HEK293T (cell line): ENCODE data around the gene TRIP11.

Experiments
- ARNT ChIP-seq: fragments of 450-650 bp; IDR thresholded peaks from 2 replicates; pipeline ENCODE4 v1.6.1; 2017; ENCODE audit warnings: mild to moderate bottlenecking
- BHLHE40 ChIP-seq: fragments of 450-650 bp; IDR thresholded peaks from 2 replicates; pipeline ENCODE4 v1.6.1; 2016; ENCODE audit warnings: mild to moderate bottlenecking, moderate library complexity, borderline replicate concordance
- FOXA1 ChIP-seq: fragments of 450-650 bp; IDR thresholded peaks from 2 replicates; pipeline ENCODE4 v1.6.1; 2016; ENCODE audit warnings: mild to moderate bottlenecking
- FOXK2 ChIP-seq: fragments of 450-650 bp; IDR thresholded peaks from 2 replicates; pipeline ENCODE4 v1.6.1; 2016; ENCODE audit warnings: mild to moderate bottlenecking
- FOXM1 ChIP-seq: fragments of 450-650 bp; IDR thresholded peaks from 2 replicates; pipeline ENCODE4 v1.6.1; 2017; ENCODE audit warnings: mild to moderate bottlenecking, borderline replicate concordance
- L3MBTL2 ChIP-seq: fragments of 450-650 bp; conservative IDR thresholded peaks from 2 replicates; pipeline ENCODE4 v1.6.1; 2016; ENCODE audit warnings: mild to moderate bottlenecking
- NFRKB ChIP-seq: fragments of 450-650 bp; IDR thresholded peaks from 2 replicates; pipeline ENCODE4 v1.6.1; 2016; ENCODE audit warnings: mild to moderate bottlenecking, moderate library complexity
- SP1 ChIP-seq: fragments of 450-650 bp; IDR thresholded peaks from 2 replicates; pipeline ENCODE4 v1.6.1; 2017
- SUZ12 ChIP-seq: fragments of 450-650 bp; IDR thresholded peaks from 2 replicates; pipeline ENCODE4 v1.6.1; 2016; ENCODE audit warnings: mild to moderate bottlenecking
- TARDBP ChIP-seq: fragments of 450-650 bp; IDR thresholded peaks from 2 replicates; pipeline ENCODE4 v1.6.1; 2016

- TF ChIP-seq BHLHE40, result no peak
- no peak for TF ChIP-seq ARNT
- no peak for TF ChIP-seq L3MBTL2
- TF ChIP-seq SUZ12, result no peak
- TF ChIP-seq FOXM1, result no peak
- no peak for TF ChIP-seq TARDBP
- TF ChIP-seq FOXK2, result no peak
- no peak for TF ChIP-seq SP1
- TF ChIP-seq FOXA1, result no peak
- no peak for TF ChIP-seq NFRKB
Observed at GRCh38 chr14:91920526-91920925, 119.3 kb downstream of the TRIP11 start.
